Lower leg skin (tissue), 3 donors: ENCODE results near the gene SLC25A25.

Source experiments
- CTCF ChIP-seq, 3 donors: fragments of 450-650 bp; IDR thresholded peaks; one replicate each; pipeline ENCODE4 v1.5.1; 2016; ENCODE audit warnings: antibody characterized with exemption in 3 of 3, mild to moderate bottlenecking in 3 of 3, moderate library complexity in 2 of 3
- POLR2A ChIP-seq, 2 donors: fragments of 450-650 bp; IDR thresholded peaks; one replicate each; pipeline ENCODE4 v1.6.1; 2016 to 2017; ENCODE audit warnings: antibody characterized with exemption in 2 of 2, mild to moderate bottlenecking in 1 of 2, moderate library complexity in 1 of 2

GRCh38 chr9:128062279-128062678, 5.8 kb upstream of the SLC25A25 start:
- no peak for TF ChIP-seq CTCF (IDR thresholded peaks at IDR 0.05)
- no peak for TF ChIP-seq POLR2A (IDR thresholded peaks at IDR 0.05)
